ENCODE data around the gene TOP1.

The TOP1 gene

GRCh38 chr20:41038149-41038877, 9.7 kb downstream of the TOP1 start:
- DNase-seq = no peak

GRCh38 chr20:41038878-41039404, 10.3 kb downstream of the TOP1 start:
- DNase-seq = no peak

GRCh38 chr20:41040855-41041254, 12.2 kb downstream of the TOP1 start:
- DNase-seq = no peak

GRCh38 chr20:41041693-41042092, 13.1 kb downstream of the TOP1 start:
- no peak for DNase-seq

- DNase-seq = no peak
Observed at GRCh38 chr20:41044409-41045062, 15.9 kb downstream of the TOP1 start.

GRCh38 chr20:41045671-41046070, 17.0 kb downstream of the TOP1 start:
- no peak for DNase-seq

GRCh38 chr20:41046716-41047115, 18.1 kb downstream of the TOP1 start:
- DNase-seq = no peak

- DNase-seq = no peak
Observed at GRCh38 chr20:41047279-41047974, 18.8 kb downstream of the TOP1 start.

GRCh38 chr20:41047975-41048305, 19.3 kb downstream of the TOP1 start:
- DNase-seq = no peak

GRCh38 chr20:41048461-41049301, 20.1 kb downstream of the TOP1 start:
- DNase-seq = no peak

- DNase-seq = no peak
Observed at GRCh38 chr20:41049451-41049850, 20.8 kb downstream of the TOP1 start.

- no peak for DNase-seq
Observed at GRCh38 chr20:41050361-41051008, 21.9 kb downstream of the TOP1 start.

- no peak for DNase-seq
Observed at GRCh38 chr20:41051009-41051825, 22.6 kb downstream of the TOP1 start.

- DNase-seq = no peak
Observed at GRCh38 chr20:41052742-41053419, 24.3 kb downstream of the TOP1 start.

- DNase-seq = no peak
Observed at GRCh38 chr20:41054070-41054846, 25.6 kb downstream of the TOP1 start.

GRCh38 chr20:41054847-41055230, 26.2 kb downstream of the TOP1 start:
- DNase-seq = no peak

- DNase-seq = no peak
Observed at GRCh38 chr20:41055679-41056078, 27.1 kb downstream of the TOP1 start.

GRCh38 chr20:41057999-41058673, 29.5 kb downstream of the TOP1 start:
- DNase-seq = peak; percentile 28 to 34
